ENCODE results near the gene TRIM25.

Gene TRIM25

DNA sequence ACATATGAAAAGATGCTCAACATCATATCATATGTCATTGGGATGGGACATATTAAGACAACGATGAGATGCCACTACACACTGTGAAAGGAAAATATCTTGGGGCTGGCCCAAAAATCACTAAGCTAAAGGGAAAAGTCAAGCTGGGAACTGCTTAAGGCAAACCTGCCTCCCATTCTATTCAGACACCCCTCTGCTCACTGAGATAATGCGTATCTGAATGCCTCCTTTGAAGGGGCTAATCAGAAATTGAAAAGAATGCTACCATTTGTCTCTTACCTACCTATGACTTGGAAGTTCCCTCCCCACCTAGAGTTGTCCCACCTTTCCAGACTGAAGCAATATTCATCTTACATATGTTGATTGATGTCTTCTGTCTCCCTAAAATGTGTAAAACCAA is 11.2 kb upstream of the TRIM25 start:
- no peak for DNase-seq

DNA sequence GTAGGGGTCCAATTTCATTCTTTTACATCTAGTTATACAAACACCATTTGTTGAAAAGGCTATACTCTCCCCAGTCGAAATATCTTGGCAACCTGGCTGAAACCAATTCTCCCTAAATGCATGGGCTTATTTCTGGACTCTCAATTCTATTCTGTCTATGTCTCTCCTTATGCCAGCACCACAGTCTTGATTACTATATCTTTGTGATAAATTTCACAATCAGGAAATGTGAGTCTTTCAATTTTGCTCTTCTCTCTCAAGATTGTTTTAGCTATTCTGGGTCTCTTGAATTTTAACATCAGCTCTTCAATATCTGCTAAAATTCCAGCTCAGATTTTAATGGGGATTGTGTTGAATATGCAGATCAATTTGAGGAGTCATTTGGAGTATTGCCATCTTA is 5.9 kb upstream of the TRIM25 start:
- no peak for DNase-seq

DNA sequence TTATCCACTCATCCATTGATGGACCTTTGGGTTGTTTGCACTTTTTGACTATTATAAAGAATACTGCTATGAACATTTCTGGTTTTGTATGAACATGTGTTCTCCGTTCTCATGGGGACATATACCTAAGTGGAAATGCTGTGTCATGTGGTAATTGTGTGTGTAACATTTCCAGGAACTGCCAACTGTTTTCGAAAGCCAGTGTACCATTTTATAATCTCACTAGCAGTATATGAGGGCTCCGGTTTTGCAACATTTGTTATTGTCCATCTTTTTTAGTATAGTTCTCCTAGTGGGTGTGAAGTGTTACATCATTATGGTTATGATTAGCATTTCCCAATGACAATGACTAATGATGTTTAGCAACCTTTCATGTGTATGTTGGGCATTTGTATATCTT is 5.1 kb upstream of the TRIM25 start:
- no peak for DNase-seq

DNA sequence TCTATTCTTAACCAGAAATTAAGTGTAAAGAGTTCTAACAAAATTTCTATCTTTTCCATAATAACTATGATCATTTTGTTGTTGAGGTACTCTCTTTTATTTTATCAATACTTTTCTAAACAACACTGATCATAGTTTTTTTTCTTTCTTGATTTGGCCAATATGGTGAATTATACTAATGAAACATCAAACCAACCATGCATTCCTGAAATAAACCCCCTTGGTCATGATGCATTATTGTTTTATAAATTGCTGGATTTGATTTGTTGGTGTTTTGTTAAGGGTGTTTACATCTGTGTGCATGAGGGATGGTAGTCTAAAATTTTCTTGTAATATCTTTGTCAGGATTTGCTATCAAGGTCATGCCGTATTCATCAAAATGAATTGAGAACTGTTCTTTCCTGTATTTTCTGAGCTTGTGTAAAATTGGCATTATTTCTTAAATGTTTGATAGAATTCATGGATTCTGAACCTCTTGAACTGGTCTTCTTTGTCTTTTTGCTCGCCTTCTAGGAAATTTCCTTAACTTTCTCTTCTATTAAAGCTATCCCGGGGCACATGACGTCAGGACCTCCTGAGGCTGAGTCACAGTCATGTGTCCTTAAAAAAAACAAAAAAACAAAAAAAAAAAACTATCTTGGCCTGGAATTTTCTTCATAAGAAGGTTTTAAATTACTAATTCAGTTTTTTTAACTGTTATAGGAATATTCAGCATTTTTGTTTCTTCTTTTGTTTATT is 3.9 kb upstream of the TRIM25 start:
- DNase-seq: no peak

DNA sequence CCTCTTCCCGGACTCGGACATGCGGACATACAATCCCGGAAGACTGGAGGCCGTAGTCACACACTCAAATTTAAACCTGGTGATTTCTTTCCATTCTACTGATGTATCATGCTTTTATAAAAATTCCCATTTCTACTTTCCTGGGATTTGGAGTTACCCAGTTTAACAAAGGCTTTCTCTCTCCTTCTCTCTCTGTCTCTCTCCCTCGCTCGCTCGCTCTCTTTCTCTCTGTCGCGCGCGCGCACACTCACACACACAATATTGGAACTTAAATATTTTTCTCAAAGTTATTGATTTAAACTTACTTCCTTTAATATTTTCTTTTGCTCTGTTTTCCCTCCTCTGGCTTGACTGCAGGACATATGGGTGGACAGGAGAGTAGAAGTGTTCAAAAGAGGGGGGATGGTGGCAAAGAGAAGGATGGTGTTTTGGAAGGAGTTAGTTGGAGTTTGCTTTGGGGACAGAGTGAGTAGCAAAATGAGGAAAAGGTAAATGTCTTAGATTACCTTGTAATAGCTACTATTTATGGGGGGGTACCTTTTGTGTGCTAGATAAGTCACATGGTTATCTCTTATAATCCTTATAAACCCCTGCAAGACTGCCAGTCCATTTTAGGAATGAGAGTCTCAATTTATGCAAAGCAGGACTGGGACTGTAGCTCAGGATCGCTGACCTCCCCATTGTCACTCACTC is 878 bp upstream of the TRIM25 start:
- peak in 1 of 2 donors; percentile 30 for DNase-seq

DNA sequence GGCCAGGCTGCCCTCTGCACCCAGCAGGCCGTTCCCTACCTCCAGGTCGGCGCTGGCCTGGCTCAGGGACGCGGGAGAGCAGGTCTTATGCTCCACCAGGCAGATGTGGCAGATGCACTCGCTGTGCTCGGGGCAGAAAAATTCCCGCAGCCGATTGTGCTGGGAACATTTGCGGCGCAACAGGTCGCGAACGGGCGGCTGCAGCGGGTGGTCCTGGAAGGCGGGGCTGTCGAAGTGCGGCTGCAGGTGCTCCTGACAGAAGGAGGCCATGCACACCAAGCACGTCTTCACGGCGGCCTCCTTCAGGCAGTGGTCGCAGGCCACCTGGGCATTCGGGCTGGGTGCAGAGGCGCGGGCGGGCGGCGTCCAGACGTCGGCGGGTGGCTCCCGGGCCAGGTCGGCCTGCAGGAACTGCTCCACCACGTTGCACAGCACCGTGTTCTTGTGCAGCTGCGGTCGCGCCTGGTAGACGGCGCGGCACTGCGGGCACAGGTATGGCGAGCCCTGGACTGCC is 439 bp downstream of the TRIM25 start:
- peak in 1 of 2 donors; percentile 42 for DNase-seq

DNA sequence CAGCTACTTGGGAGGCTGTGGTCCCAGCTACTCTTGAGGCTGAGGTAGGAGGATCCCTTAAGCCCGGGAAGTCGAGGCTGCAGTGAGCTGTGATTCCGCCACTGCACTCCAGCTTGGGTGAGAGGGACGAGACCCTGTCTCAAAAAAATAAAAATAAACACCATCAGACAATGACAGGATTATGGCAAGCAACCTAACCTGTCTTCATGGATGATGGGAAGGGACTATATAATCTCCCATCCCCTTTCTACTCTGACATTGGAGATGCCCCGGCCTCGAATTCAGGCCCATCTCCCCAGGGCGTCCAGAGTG is 893 bp downstream of the TRIM25 start:
- DNase-seq: no peak

DNA sequence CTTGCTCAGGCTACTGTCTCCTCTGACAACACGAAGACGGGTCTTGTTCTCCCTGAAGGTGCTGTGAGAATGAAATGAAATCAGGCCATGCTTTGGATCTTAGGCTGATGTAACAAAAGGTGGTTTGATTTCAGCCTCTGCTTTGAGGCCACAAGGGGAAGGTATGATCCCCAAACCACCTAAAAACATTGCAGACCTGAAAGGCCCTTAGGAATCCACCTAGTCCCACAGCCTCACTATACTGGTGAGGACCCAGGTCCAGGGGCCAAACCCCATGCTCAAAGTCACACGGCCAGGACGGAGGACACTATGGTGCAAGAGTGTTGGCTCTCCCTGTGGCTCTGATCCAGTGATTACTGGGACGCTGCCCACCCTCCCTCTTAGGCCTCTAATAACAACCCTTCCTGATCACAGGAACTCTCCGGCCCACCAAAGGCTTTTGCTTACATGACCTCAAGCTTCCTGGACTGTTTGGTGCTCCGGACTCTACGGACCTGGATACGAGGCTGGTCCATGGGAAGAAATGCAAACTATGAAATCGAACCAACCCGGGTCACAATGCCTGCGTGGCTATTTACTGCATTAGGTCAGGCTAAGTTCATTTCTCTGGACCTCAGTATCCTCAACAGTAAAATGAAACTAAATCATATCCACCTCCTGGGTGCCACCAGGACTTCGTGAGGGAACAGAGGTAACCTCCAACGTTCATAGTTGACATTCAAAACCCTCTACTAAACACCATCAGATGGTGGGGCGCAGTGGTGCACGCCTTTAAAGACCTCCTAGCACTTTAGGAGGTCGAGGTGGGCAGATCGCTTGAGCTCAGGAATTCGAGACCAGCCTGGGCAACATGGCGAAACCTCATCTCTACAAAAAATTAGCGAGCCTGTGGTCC is 1.5 kb downstream of the TRIM25 start:
- DNase-seq: no peak

DNA sequence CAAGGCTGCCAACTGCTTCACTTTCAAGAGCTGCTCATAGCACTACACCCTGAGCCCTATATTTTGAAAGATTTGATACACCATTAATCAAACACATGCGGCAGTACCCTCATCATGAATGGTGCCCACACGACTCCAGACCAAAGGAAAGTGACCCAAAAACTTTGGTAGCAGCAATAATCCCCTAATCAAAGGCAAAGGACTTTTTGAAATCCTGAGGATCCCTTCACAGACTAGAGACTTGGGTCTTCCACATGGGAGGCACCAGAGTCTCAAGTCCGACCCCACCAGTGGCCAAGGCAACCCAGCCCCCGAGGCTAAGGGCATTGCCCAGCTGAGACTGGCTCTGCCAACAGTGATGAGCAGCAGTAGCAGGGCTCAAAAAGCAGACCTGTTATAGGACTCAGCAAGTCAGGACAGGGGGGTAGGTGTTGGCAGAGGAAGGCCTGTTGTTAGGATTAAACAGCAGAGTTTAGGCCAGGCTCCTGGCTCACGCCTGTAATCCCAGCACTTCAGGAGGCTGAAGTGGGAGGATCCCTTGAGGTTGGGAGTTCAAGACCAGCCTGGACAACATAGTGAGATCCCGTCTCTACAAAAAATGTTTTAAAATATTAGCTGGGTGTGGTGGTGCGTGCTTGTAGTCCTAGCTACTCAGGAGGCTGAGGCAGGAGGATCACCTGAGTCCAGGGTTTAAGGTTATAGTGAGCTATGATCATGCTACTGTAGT is 3.2 kb downstream of the TRIM25 start:
- no peak for DNase-seq

DNA sequence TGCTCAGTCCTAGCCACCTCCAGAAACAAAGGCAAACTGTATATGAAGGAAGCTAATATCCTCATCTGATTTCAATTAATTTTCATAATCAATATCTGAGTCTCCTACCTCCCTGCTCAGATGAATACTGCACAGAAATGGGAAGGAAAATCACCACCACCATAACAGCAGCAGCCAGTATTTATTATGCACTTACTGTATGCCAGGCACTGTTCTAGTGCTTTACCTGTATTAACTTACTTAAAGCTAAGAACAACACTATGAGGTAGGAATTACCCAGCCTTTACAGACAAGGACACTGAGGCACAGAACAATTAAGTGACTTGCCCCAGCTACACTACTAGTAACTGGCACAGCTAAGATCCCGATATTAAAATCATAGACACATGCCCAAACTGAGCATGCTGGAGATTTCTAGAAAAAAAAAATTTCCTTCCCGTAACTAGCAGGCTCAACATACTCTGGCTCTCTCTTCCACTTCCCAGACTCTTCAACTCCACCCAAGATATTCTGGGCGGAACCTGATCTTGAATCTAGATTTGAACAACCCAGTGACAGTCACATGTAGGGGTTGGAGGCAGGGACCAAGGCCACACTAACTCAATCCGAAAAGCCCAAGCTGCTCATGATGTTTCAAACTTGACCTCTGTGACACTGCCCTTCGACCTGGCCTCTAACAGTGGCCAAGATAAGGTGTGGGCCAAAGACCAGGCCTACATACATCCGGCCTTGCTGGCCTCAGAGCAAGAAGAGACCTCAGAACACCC is 3.9 kb downstream of the TRIM25 start:
- no peak for DNase-seq

DNA sequence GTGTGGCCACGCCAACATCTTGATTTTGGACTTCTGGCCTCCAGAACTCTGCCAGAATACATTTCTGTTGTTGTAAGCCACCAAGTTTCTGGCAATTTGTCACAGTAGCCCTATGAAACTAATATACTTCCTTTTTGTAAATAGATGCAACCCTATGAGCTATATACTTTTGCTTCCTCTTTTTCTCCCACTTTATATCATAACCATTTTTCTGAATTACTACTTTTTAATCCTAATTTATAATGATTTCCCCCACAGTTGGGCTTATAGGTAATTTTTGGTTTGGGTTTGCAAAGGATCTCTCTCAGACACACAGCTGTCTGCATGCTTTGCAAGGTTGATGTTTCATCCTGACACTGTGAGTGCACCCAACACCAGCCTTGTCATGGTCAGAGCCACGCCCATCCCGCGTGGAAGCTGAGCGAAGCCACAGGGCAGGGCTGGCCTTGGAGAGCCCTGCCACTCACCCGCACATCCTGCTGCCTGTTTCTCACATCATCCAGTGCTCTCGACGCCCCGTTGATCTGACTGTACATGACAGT is 5.8 kb downstream of the TRIM25 start:
- DNase-seq: no peak

DNA sequence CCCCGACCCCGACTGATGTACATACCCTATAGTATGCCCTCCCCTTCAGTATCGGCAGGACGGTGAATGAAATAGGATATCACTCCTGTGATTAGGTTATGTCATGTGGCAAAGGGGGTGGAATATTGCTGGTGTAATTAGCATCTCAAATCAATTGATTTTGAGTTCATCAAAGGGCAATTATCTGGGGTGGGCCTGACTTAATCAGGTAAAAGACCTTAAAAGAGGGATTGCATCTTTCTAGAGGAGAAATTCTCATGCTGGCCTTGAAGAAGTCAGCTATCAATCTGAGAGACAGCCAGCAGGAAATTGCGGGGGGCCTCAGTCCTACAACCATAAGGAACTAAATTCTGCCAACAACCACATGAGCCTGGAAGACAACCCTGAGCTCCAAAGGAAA is 10.3 kb downstream of the TRIM25 start:
- DNase-seq: no peak

DNA sequence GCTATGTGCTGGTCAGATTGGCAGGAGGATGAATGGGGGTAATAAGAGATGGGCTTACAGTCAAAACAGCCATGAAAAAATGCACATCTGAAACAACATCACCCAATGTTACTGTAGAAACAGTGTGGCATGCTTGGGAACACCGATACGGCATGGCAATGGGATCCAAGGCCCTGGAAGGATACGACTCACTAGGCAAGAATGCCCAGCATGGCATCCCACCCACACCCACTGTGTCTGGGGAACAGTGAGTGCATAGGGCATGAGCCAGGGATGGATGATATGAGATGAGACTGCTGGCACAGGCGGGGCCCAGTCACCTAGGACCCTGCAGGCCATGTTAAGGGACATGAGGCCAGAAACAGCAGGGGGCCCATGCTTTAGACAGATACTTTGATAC is 11.5 kb downstream of the TRIM25 start:
- DNase-seq: no peak

DNA sequence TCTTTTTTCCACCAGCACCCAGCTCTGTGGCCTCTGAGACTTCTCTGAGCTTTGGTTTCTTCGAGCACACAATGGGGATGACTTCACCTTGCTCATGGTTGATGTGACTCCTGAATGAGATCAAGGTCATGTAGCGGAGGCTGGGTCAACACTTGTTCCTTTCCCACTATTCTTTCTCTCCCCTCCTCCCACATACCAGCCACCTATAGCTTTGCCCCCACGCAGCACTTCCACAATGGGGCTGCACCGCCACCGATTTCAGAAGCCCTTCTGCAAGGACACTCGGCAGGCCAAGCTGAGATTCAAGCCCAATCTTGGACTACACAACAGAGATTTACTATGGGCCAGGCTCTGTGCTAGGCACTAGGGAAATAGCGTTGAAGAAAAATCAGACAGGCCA is 14.4 kb downstream of the TRIM25 start:
- no peak for DNase-seq

DNA sequence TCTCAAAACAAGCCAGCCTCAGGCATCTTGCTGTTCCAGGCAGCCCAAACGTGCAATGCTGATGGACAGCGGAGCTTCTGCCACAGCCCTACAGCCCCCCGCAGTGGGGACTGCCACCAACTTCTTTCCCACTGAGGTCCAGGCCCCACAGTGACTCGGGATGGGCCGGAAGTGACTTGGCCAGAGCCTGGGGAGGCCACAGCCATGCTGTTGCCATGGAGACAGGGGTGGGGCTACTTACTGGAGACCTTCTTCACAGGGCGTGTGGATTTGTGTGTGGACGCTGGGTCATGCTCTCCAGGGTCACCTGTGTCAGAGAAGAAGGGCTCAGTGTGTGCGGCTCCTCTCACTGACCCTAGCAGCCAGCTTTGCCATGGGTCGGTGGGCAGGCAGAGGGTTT is 15.0 kb downstream of the TRIM25 start:
- no peak for DNase-seq

DNA sequence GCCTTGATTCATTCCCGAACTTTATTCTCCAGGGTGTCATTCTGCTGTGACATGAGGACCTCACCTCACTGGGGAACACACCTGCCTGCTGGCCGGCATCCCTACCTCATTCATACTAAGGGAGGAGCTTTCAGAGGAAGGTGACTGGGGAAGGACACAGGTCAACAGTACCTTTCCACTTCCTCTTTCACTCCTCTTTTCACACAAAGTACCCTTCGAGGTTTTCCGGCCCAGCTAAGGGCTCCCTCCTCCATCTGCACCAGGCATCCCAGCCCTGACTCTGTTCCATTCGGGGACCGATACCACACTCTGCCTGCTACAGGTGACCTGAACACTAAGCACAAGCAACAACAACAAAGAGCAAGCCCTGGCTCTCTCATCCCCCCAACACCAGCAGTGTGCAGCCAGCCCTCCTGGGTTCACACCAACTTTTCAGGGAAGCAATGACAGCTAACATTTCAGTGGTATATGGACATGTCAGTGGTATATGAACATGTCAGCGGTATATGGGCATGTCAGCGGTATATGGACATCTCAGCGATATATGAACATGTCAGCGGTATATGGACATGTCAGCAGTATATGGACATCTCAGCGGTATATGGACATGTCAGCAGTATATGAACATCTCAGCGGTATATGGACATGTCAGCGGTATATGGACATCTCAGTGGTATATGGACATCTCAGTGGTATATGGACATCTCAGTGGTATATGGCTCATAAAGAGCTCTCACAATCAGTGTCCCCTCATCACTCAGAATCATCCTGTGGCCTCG is 16.0 kb downstream of the TRIM25 start:
- DNase-seq: no peak

DNA sequence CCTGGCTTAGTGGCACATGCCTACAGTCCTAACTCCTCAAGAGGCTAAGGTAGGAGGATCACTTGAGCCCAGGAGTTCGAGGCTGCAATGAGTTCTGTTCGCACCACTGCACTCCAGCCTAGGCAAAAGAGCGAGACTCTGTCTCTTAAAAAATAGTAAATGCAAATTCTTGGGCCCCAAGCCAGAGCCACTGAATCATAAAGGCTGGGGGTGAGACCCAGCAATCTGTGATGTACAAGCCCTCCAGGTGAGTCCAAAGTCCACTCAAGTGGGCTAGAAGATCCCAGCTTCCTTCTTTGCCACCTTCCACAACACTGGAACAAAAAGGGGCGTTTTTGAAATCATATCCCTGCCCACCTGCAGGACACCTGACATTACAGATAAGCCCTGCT is 16.9 kb downstream of the TRIM25 start:
- DNase-seq: no peak

DNA sequence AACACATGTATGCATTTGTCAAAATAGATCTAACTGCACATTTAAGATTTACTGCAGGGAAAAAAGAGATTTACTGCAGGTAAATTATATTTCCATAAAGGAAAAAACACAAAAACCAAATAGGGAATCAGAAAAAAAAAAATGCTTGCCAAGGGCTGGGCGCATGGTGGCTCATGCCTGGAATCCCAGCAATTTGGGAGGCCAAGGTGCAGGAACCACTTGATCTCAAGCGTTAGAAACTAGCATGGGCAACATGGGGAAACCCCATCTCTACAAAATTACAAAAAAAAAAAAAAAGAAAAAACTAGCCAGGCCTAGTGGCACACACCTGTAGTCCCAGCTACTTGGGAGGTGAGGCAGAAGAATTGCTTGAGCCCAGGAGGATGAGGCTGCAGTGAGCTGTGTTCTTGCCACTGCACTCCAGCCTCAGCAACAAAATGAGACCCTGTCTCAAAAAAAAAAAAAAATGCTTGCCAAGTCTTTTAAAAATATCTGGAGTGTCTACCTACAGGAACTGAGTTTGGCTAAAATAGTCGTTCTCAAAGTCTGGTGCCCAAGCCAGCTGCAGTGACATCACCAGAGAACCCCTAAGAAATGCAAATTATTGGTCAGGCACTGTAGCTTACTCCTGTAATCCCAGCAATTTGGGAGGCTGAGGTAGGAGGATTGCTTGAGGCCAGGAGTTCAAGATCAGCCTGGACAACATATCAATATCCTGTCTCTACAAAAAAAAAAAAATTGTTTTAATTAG is 17.5 kb downstream of the TRIM25 start:
- DNase-seq: no peak

DNA sequence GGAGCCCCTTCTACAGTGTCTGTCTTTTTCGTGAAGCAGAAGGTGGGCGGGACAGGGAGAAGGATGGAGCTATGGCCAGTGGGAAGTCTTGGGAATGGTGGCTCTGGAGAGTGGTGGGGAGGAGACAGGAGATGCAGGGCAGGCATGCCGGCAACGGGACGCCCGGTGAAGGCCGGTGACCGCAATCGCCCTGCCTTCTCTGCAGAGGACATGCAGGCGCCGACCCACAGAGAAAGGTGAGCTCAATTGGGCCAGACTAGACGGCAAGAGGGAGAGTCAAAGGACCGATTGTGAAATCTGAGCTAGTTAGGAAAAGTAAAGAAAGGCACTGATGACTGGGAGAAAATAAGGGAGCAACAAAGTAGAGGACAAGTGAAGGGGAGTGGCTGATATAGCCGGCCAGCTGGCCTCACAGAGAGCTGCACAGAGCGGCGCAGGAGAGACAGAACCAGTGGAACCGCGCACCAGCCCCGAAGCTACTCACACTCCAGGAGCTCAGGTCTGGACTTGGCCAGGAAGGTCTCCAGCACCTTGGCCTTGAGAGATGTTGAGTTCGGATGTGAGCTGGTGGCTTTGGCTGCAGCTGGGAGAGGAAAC is 18.9 kb downstream of the TRIM25 start:
- DNase-seq: no peak

DNA sequence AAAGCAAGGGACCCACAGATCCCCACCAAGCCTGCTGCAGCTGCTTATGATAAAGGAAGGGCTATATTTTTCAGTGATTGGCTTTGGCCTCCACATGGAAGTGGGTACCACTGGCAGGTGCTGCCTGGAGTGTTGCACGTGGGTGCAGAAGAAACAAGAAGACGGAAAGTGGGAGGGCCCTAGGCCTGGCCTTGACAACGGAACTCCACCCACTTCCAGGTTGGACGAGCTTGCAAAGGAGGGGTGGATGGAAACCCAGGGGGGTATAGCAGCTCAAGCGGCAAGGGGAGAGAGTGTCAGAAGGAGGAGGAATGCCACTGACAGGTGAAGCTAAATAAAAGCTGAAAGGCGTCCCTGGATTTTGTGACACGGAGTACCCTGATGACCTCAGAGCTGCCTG is 20.3 kb downstream of the TRIM25 start:
- no peak for DNase-seq
